ENCODE measurements around the gene TUFT1. TPM values are rescaled to one million over a fixed set of nuclear protein-coding genes. Genes with fewer than 3 reads are reported as not detected.

TUFT1 gene
- total and polyA plus RNA-seq, 10 of the 15 experiments (the other 5 are each of a cell fraction or from before 2014, with no cell fraction given) = 0.08 to 4.3 (median 3.2) TPM

DNA sequence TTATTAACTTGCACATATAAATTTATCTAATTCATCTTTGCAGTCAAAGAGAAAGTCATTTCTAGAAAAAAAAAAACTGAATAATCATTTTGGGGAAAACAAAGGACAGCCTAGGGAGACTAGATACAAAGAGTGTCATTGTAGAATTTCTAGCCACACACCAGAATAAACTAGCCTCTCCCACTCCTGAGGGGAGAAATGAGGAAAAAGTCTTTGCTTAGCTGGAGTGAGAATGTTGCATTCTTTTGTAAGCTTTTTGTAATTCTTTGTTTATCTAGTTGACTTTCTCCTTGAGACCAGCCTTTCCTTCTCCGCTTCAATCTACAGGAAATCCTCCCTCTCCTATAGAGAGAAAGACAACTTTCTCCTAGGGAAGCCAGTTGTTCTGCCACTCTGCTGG, 44.8 kb upstream of the TUFT1 start:
- Histone ChIP-seq H3K4me3 (no peak overlapping the region), H3K79me2 (ENCODE audit: control insufficient read depth, insufficient read depth, low read length) (no peaks in the 10 kb centered on the region), H3K27ac (ENCODE audit: control insufficient read depth, insufficient read depth) (no peak overlapping the region), H3K9ac (ENCODE audit: control insufficient read depth, insufficient read depth, low read length) (no peak overlapping the region), H4K20me1 (ENCODE audit: control insufficient read depth, insufficient read depth) (no peaks in the 10 kb centered on the region), H3K4me1 (ENCODE audit: control insufficient read depth, insufficient read depth, low read length) (peaks cover 1% of the 10 kb centered on the region), H3K36me3 (ENCODE audit: control insufficient read depth in 2 of 2, insufficient read depth in 2 of 2, low read length in 1 of 2) (no peaks in the 10 kb centered on the region), H3K4me2 (ENCODE audit: control insufficient read depth, insufficient read depth) (no peak overlapping the region), H3K27me3 (replicated peaks in 1 of 2; ENCODE audit: control insufficient read depth in 2 of 2, insufficient read depth in 2 of 2, low read length in 1 of 2) (no peaks in the 10 kb centered on the region), H3K9me3 (replicated peaks; ENCODE audit: control insufficient read depth, insufficient read depth, low read length) (no peaks in the 10 kb centered on the region), H2AFZ (ENCODE audit: control insufficient read depth, low read depth, low read length) (no peak overlapping the region)
- CTCF ChIA-PET = interaction anchor here (0.7 kb wide), 1 partner anchor 51 kb away, joined by 6 read pairs; no protein-coding TSS in a partner anchor
- in situ Hi-C loops (cut with MboI) (no loop called here), intact Hi-C loops (cut with micrococcal nuclease; ENCODE audit: unreplicated experiment) (no loop called here)
- POLR2A ChIA-PET = interaction anchor here (0.6 to 2.7 kb wide), 5 partner anchors 23 to 213 kb away, joined by 3 to 10 read pairs (median 4); no protein-coding TSS in a partner anchor
- WGBS (ENCODE audit: insufficient coverage, insufficient replicate concordance, low lambda C conversion rate, missing lambda C conversion rate) = 100% methylated on average over 1 of the region's 1 CpG
- FAIRE-seq (no peak), ATAC-seq (no peak), DNase-seq (ENCODE audit: low read depth, low spot score) (no peak)
- TF ChIP-seq NFIC (IDR thresholded peaks at IDR 0.05; ENCODE audit: low read depth, low read length) (no peak), MTA2 (IDR thresholded peaks at IDR 0.05; ENCODE audit: low read depth) (no peak), SP1 (IDR thresholded peaks at IDR 0.05; ENCODE audit: low read depth, low read length) (no peak), NFXL1 (IDR thresholded peaks at IDR 0.05; ENCODE audit: borderline replicate concordance) (no peak), SREBF1 (IDR thresholded peaks at IDR 0.05; ENCODE audit: low read length) (no peak), BRCA1 (IDR thresholded peaks at IDR 0.05; ENCODE audit: low read depth, low read length) (no peak), TBL1XR1 (IDR thresholded peaks at IDR 0.05; ENCODE audit: low read depth, low read length) (no peak), POLR2A (IDR thresholded peaks at IDR 0.05; ENCODE audit: low read depth, low read length) (no peak), RAD51 (IDR thresholded peaks at IDR 0.05) (no peak)
- TF ChIP-seq, protein P1, sequence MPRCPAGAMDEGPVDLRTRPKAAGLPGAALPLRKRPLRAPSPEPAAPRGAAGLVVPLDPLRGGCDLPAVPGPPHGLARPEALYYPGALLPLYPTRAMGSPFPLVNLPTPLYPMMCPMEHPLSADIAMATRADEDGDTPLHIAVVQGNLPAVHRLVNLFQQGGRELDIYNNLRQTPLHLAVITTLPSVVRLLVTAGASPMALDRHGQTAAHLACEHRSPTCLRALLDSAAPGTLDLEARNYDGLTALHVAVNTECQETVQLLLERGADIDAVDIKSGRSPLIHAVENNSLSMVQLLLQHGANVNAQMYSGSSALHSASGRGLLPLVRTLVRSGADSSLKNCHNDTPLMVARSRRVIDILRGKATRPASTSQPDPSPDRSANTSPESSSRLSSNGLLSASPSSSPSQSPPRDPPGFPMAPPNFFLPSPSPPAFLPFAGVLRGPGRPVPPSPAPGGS (IDR thresholded peaks at IDR 0.05; ENCODE audit: borderline replicate concordance, insufficient read depth, low read depth, low read length, poor library complexity, severe bottlenecking) = no peak
- TF ChIP-seq, protein P2, sequence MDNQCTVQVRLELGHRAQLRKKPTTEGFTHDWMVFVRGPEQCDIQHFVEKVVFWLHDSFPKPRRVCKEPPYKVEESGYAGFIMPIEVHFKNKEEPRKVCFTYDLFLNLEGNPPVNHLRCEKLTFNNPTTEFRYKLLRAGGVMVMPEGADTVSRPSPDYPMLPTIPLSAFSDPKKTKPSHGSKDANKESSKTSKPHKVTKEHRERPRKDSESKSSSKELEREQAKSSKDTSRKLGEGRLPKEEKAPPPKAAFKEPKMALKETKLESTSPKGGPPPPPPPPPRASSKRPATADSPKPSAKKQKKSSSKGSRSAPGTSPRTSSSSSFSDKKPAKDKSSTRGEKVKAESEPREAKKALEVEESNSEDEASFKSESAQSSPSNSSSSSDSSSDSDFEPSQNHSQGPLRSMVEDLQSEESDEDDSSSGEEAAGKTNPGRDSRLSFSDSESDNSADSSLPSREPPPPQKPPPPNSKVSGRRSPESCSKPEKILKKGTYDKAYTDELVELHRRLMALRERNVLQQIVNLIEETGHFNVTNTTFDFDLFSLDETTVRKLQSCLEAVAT (IDR thresholded peaks at IDR 0.05) = no peak
- SMC1A ChIA-PET (ENCODE audit: uncharacterized antibody, unreplicated experiment) = interaction anchor here (0.7 to 1.6 kb wide), 6 partner anchors 9 to 174 kb away, joined by 3 to 5 read pairs (median 3); no protein-coding TSS in a partner anchor
- RAD21 ChIA-PET (ENCODE audit: unreplicated experiment) = interaction anchor here (0.6 to 2.6 kb wide), 5 partner anchors 21 to 299 kb away, joined by 3 to 10 read pairs (median 4); no protein-coding TSS in a partner anchor
- BruUV-seq (replicated peaks) = no TSS peak

Data from GM12878 (cell line).